Measurements from ENCODE around the gene TMEM184B.

DNA sequence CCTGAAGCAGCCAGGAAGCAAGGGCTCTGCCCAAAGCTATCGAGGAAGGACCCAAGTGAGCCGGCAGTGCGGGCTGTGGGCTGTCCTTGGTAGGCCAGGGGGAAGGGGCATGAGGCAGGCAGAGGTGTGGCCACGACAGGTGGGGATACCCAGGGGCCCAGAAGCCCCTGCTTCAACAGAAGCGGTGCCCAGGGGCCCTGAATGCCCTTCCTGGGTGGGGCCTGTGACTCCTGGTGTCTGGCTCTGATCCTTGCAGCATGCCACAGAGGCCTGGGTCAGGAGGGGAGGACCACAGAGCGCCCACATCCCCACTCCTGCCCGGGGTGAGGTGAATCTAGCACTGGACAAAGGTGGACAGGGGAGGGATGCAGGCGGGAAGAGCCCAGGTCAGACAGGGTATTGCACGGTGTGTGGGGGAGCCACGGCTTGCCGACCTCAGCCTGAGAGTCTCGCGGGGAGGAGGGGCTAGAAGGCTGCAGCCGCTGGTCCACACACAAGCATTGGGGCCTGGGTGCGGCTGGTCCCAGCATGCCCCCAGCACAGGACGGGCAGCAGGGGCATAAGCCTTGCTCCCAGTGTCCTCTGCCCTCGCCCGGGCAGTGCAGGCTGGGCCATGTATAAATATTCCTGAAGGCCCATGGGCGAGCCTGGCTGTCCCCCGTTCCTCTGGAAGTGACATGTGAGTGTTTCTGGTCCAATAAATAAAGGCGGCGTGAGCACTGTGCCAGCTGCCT, 52.0 kb downstream of the TMEM184B start:
- TF ChIP-seq JUN (CRISPR knock-in tag; IDR thresholded peaks at IDR 0.05), result no peak
- TF ChIP-seq, protein P1, sequence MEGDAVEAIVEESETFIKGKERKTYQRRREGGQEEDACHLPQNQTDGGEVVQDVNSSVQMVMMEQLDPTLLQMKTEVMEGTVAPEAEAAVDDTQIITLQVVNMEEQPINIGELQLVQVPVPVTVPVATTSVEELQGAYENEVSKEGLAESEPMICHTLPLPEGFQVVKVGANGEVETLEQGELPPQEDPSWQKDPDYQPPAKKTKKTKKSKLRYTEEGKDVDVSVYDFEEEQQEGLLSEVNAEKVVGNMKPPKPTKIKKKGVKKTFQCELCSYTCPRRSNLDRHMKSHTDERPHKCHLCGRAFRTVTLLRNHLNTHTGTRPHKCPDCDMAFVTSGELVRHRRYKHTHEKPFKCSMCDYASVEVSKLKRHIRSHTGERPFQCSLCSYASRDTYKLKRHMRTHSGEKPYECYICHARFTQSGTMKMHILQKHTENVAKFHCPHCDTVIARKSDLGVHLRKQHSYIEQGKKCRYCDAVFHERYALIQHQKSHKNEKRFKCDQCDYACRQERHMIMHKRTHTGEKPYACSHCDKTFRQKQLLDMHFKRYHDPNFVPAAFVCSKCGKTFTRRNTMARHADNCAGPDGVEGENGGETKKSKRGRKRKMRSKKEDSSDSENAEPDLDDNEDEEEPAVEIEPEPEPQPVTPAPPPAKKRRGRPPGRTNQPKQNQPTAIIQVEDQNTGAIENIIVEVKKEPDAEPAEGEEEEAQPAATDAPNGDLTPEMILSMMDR (IDR thresholded peaks at IDR 0.05), result no peak

Measured in WTC11 (cell line).